SK-N-SH (cell line): ENCODE results near the gene SNRNP25.

Experiments
- EP300 ChIP-seq, 2 experiments: IDR thresholded peaks; 2 replicates each; pipeline versions ENCODE4 v1.4.0 to v1.6.1; 2012; ENCODE audit warnings: borderline replicate concordance in 1 of 2, low read depth in 1 of 2, low read length in 1 of 2
- REST ChIP-seq: IDR thresholded peaks from 2 replicates; pipeline ENCODE4 v1.6.1; 2012; ENCODE audit warnings: mild to moderate bottlenecking, low read depth, low read length, moderate library complexity
- TAF1 ChIP-seq: IDR thresholded peaks from 2 replicates; pipeline ENCODE4 v1.6.1; 2012; ENCODE audit warnings: low read depth, mild to moderate bottlenecking, low read length, moderate library complexity, borderline replicate concordance
- TF ChIP-seq, protein P1 (sequence below): fragments of 200-600 bp; sonication (generic); IDR thresholded peaks from 2 replicates; pipeline ENCODE4 v1.6.1; 2017; ENCODE audit warnings: antibody characterized with exemption, mild to moderate bottlenecking, moderate library complexity

GRCh38 chr16:45454-45853 is 8.2 kb upstream of the SNRNP25 start:
- no peak for TF ChIP-seq REST
- TF ChIP-seq, protein P1, sequence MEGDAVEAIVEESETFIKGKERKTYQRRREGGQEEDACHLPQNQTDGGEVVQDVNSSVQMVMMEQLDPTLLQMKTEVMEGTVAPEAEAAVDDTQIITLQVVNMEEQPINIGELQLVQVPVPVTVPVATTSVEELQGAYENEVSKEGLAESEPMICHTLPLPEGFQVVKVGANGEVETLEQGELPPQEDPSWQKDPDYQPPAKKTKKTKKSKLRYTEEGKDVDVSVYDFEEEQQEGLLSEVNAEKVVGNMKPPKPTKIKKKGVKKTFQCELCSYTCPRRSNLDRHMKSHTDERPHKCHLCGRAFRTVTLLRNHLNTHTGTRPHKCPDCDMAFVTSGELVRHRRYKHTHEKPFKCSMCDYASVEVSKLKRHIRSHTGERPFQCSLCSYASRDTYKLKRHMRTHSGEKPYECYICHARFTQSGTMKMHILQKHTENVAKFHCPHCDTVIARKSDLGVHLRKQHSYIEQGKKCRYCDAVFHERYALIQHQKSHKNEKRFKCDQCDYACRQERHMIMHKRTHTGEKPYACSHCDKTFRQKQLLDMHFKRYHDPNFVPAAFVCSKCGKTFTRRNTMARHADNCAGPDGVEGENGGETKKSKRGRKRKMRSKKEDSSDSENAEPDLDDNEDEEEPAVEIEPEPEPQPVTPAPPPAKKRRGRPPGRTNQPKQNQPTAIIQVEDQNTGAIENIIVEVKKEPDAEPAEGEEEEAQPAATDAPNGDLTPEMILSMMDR = no peak
- no peak for TF ChIP-seq EP300 (IDR thresholded peaks at IDR 0.05; ENCODE audit: borderline replicate concordance in 1 of 2, low read depth in 1 of 2, low read length in 1 of 2)
- TF ChIP-seq TAF1 = no peak
